GM12878 (cell line): ENCODE results near the gene NEAT1. TPM values are rescaled to one million over a fixed set of nuclear protein-coding genes. Genes with fewer than 3 reads are reported as not detected.

ENCODE experiments used
- ATAC-seq: fragments of 200-7000 bp; cut with Tn5 transposase; 3 replicates; pipeline ENCODE4 v1.9.1; 2020; ENCODE audit warnings: mild to moderate bottlenecking, moderate library complexity
- BruUV-seq: library from RNA; stranded (reverse); fragments of 400-500 nt; replicated peaks from 2 replicates; lab custom pipeline; 2021; lab: Mats Ljungman, UMichigan
- CTCF ChIA-PET: fragments of 300-600 bp; sonication (Branson Sonifier 250); formaldehyde crosslinking; extraction: SDS; loops from one replicate; lab custom pipeline; 2021; ENCODE audit warnings: inconsistent platforms; lab: Yijun Ruan, JAX
- POLR2A ChIA-PET: fragments of 350-600 bp; formaldehyde crosslinking; extraction: SDS; loops from one replicate; lab custom pipeline; 2021; ENCODE audit warnings: inconsistent platforms; lab: Charles Lee
- RAD21 ChIA-PET: fragments of 300-600 bp; sonication (Branson Sonifier 250); formaldehyde crosslinking; loops from one replicate; lab custom pipeline; 2023; ENCODE audit warnings: antibody characterized with exemption; ENCODE audit not compliant: unreplicated experiment; lab: Charles Lee
- SMC1A ChIA-PET: fragments of 300-600 bp; sonication (Branson Sonifier 250); formaldehyde crosslinking; loops from one replicate; lab custom pipeline; 2023; ENCODE audit not compliant: unreplicated experiment, uncharacterized antibody; lab: Charles Lee
- DNase-seq: peaks from one replicate; pipeline ENCODE4 v3.0.0-alpha.2; 2011; ENCODE audit warnings: low read depth, low spot score
- FAIRE-seq: peaks from 3 replicates; lab custom pipeline; 2011; peaks lifted over from hg19 to GRCh38; lab: Jason Lieb, UNC
- H2AFZ ChIP-seq: 2 replicates; pipeline ENCODE4 v1.6.0; 2011; ENCODE audit warnings: low read depth, low read length, control low read depth; ENCODE audit not compliant: control insufficient read depth
- H3K27ac ChIP-seq: 2 replicates; pipeline ENCODE4 v1.5.1; 2011; ENCODE audit warnings: control low read depth; ENCODE audit not compliant: control insufficient read depth, insufficient read depth
- H3K27me3 ChIP-seq, 2 experiments: replicated peaks in 1 of 2; 2 replicates each; pipeline versions ENCODE4 v1.6.0 to v1.6.1; 2011; ENCODE audit warnings: low read length in 1 of 2; ENCODE audit not compliant: control insufficient read depth in 2 of 2, insufficient read depth in 2 of 2
- H3K36me3 ChIP-seq, 2 experiments: 2 replicates each; pipeline ENCODE4 v1.5.1; 2011; ENCODE audit warnings: low read length in 1 of 2; ENCODE audit not compliant: control insufficient read depth in 2 of 2, insufficient read depth in 2 of 2
- H3K4me1 ChIP-seq: 2 replicates; pipeline ENCODE4 v1.6.1; 2011; ENCODE audit warnings: mild to moderate bottlenecking, low read length, moderate library complexity, mixed read lengths; ENCODE audit not compliant: control insufficient read depth, insufficient read depth
- H3K4me2 ChIP-seq: 2 replicates; pipeline ENCODE4 v1.6.0; 2011; ENCODE audit warnings: control low read depth; ENCODE audit not compliant: control insufficient read depth, insufficient read depth
- H3K4me3 ChIP-seq: fragments of 200-600 bp; sonication (generic); 2 replicates; pipeline ENCODE4 v1.5.1; 2016
- H3K79me2 ChIP-seq: 2 replicates; pipeline ENCODE4 v1.6.0; 2011; ENCODE audit warnings: low read length; ENCODE audit not compliant: control insufficient read depth, insufficient read depth
- H3K9ac ChIP-seq: 2 replicates; pipeline ENCODE4 v1.8.0; 2011; ENCODE audit warnings: low read length, control low read depth, mixed read lengths; ENCODE audit not compliant: control insufficient read depth, insufficient read depth
- H3K9me3 ChIP-seq: replicated peaks from 3 replicates; pipeline ENCODE4 v1.5.1; 2011; ENCODE audit warnings: mild to moderate bottlenecking, low read length; ENCODE audit not compliant: control insufficient read depth, insufficient read depth
- H4K20me1 ChIP-seq: 2 replicates; pipeline ENCODE4 v1.6.0; 2011; ENCODE audit not compliant: control insufficient read depth, insufficient read depth
- E4F1 ChIP-seq: fragments of 450-650 bp; IDR thresholded peaks from 2 replicates; pipeline ENCODE4 v1.6.1; 2018; ENCODE audit warnings: borderline replicate concordance, mild to moderate bottlenecking; ENCODE audit not compliant: partially characterized antibody
- IKZF1 ChIP-seq: fragments of 450-650 bp; conservative IDR thresholded peaks from 2 replicates; pipeline ENCODE4 v1.6.1; 2017; ENCODE audit warnings: antibody characterized with exemption, mild to moderate bottlenecking
- JUND ChIP-seq: IDR thresholded peaks from 2 replicates; pipeline ENCODE4 v1.6.1; 2012; ENCODE audit warnings: low read depth, mild to moderate bottlenecking, low read length, improper control_type of control experiment, moderate library complexity
- KLF5 ChIP-seq: fragments of 450-650 bp; IDR thresholded peaks from 2 replicates; pipeline ENCODE4 v1.6.1; 2014; ENCODE audit warnings: mild to moderate bottlenecking; ENCODE audit not compliant: partially characterized antibody
- MAX ChIP-seq: IDR thresholded peaks from 2 replicates; pipeline ENCODE4 v1.6.1; 2012; ENCODE audit warnings: low read depth, low read length, improper control_type of control experiment
- POLR2AphosphoS2 ChIP-seq: IDR thresholded peaks from 2 replicates; pipeline ENCODE4 v1.6.1; 2011; ENCODE audit warnings: low read depth, mild to moderate bottlenecking, low read length, improper control_type of control experiment, moderate library complexity
- REST ChIP-seq: IDR thresholded peaks from 2 replicates; pipeline ENCODE4 v1.6.1; 2012; ENCODE audit warnings: mild to moderate bottlenecking, low read depth, low read length
- TBL1XR1 ChIP-seq: IDR thresholded peaks from 2 replicates; pipeline ENCODE4 v1.6.1; 2012; ENCODE audit warnings: low read depth, low read length, improper control_type of control experiment
- TCF7 ChIP-seq: IDR thresholded peaks from 2 replicates; pipeline ENCODE4 v1.6.1; 2014; ENCODE audit warnings: antibody characterized with exemption, borderline replicate concordance
- USF2 ChIP-seq: IDR thresholded peaks from 2 replicates; pipeline ENCODE4 v1.6.1; 2011; ENCODE audit warnings: low read depth, low read length, improper control_type of control experiment, borderline replicate concordance
- ZBTB11 ChIP-seq: fragments of 450-650 bp; formaldehyde crosslinking; IDR thresholded peaks from 2 replicates; pipeline ENCODE4 v1.5.0; 2022; ENCODE audit warnings: mild to moderate bottlenecking, missing genetic modification characterization
- ZSCAN29 ChIP-seq: fragments of 450-650 bp; IDR thresholded peaks from 2 replicates; pipeline ENCODE4 v1.6.1; 2017; ENCODE audit warnings: mild to moderate bottlenecking, moderate library complexity
- WGBS: methylation state at CpG from one replicate; pipeline ENCODE4 v1.1.6; 2016; ENCODE audit warnings: low lambda C conversion rate; ENCODE audit not compliant: insufficient replicate concordance, insufficient coverage; ENCODE audit errors: missing lambda C conversion rate; 5-methylcytosine and 5-hydroxymethylcytosine counted together
- in situ Hi-C: fragments of 300-500 bp; cut with MboI; formaldehyde crosslinking; loops from 9 replicates; pipeline ENCODE4 v1.14.3; 2018; ENCODE audit warnings: mixed read lengths
- intact Hi-C: fragments of 100-400 bp; cut with micrococcal nuclease; formaldehyde crosslinking; loops from one replicate; pipeline ENCODE4 v1.14.2; 2022; ENCODE audit not compliant: unreplicated experiment
- polyA plus RNA-seq, 11 experiments: library from polyadenylated mRNA; depleted of rRNA in 4 of 11; unstranded in 6 of 11; stranded (reverse) in 5 of 11; fragments of >200 nt; fragmentation: Nextera tagmentation in 4 of 11; fragmentation: Illumina TruSeq in 1 of 11; extraction: Ambion mirVana in 4 of 11; extraction: Trizol in 1 of 11; gene quantifications; 1 replicate in 1 of 11; 2 replicates in 10 of 11; pipeline versions ENCODE4 v1.2.1 to v1.2.3, GENCODE V29; 2011 to 2016; ENCODE audit warnings: inconsistent platforms in 2 of 11, missing spikeins in 2 of 11, low read depth in 1 of 11
- total RNA-seq, 4 experiments: library from RNA; depleted of rRNA in 3 of 4; stranded (reverse); fragments of >200 nt in 3 of 4; fragmentation: Illumina TruSeq in 1 of 4; extraction: Trizol in 1 of 4; gene quantifications; 2 replicates each; pipeline versions ENCODE4 v1.2.1 to v1.2.3, GENCODE V29; 2013 to 2021

NEAT1 gene
- total and polyA plus RNA-seq, 10 of the 15 experiments (the other 5 are each of a cell fraction or from before 2014, with no cell fraction given), result 13.6 to 328 (median 69.4) TPM

GRCh38 chr11:65398362-65398910 lies 24.2 kb upstream of the NEAT1 start:
- CTCF ChIA-PET, result interaction anchor here (1.0 kb wide), 1 partner anchor 113 kb away, joined by 3 read pairs; no protein-coding TSS in a partner anchor
- SMC1A ChIA-PET, result no interaction called here
- H3K36me3 ChIP-seq, result peaks cover 7 to 36% of the 10 kb centered on the region in 2 experiments; a peak in 3 of 4 replicates
- H2AFZ ChIP-seq, result no peak overlapping the region
- WGBS, result 92% methylated on average over 16 of the region's 16 CpGs
- POLR2A ChIA-PET, result no interaction called here
- H3K9me3 ChIP-seq, result no peaks in the 10 kb centered on the region
- H4K20me1 ChIP-seq, result no peaks in the 10 kb centered on the region
- H3K27ac ChIP-seq, result no peak overlapping the region
- no TSS peak for BruUV-seq
- no peaks in the 10 kb centered on the region for H3K79me2 ChIP-seq
- H3K4me2 ChIP-seq, result no peak overlapping the region
- intact Hi-C loops, result no loop called here
- no peak for ATAC-seq
- peaks cover 3% of the 10 kb centered on the region for H3K4me1 ChIP-seq
- no peak overlapping the region for H3K4me3 ChIP-seq
- in situ Hi-C loops, result no loop called here
- DNase-seq, result no peak
- no peak overlapping the region for H3K9ac ChIP-seq
- FAIRE-seq, result no peak
- RAD21 ChIA-PET, result no interaction called here
- no peaks in the 10 kb centered on the region for H3K27me3 ChIP-seq
- TF ChIP-seq USF2, result no peak
- no peak for TF ChIP-seq TBL1XR1
- TF ChIP-seq POLR2AphosphoS2, result no peak
- no peak for TF ChIP-seq ZBTB11 (CRISPR knock-in tag)
- no peak for TF ChIP-seq E4F1
- no peak for TF ChIP-seq JUND
- TF ChIP-seq KLF5, result no peak
- TF ChIP-seq REST, result no peak
- TF ChIP-seq MAX, result no peak
- TF ChIP-seq TCF7, result no peak
- TF ChIP-seq IKZF1, result no peak
- no peak for TF ChIP-seq ZSCAN29
